Activated naive CD8-positive, alpha-beta T cell treated with anti-CD3 and anti-CD28 coated beads for 36 hours (primary cell): ENCODE results near the gene IGFL3. TPM values are rescaled to one million over a fixed set of nuclear protein-coding genes. Genes with fewer than 3 reads are reported as not detected.

Experiments
- DNase-seq: peaks from one replicate; pipeline ENCODE4 v3.0.0; 2021
- H3K27ac Mint-ChIP-seq: one replicate; pipeline ENCODE4 v1.8.0; 2022; ENCODE audit warnings: mild to moderate bottlenecking, moderate library complexity, mixed read lengths
- H3K27me3 Mint-ChIP-seq: one replicate; pipeline ENCODE4 v1.8.0; 2022; ENCODE audit warnings: mild to moderate bottlenecking, mixed read lengths
- H3K36me3 Mint-ChIP-seq: one replicate; pipeline ENCODE4 v1.8.0; 2021; ENCODE audit warnings: mild to moderate bottlenecking, mixed read lengths
- H3K4me1 Mint-ChIP-seq: one replicate; pipeline ENCODE4 v1.8.0; 2021; ENCODE audit warnings: mixed read lengths
- H3K4me3 Mint-ChIP-seq: one replicate; pipeline ENCODE4 v1.8.0; 2022; ENCODE audit warnings: mild to moderate bottlenecking, moderate library complexity, mixed read lengths
- H3K9me3 Mint-ChIP-seq: one replicate; pipeline ENCODE4 v1.8.0; 2022; ENCODE audit warnings: mixed read lengths
- total RNA-seq, 2 experiments: library from RNA; stranded (reverse); gene quantifications; one replicate each; pipeline ENCODE4 v1.2.3, GENCODE V29; 2021

Gene IGFL3
- total RNA-seq, 2 experiments from 2014 or later = not detected

DNA sequence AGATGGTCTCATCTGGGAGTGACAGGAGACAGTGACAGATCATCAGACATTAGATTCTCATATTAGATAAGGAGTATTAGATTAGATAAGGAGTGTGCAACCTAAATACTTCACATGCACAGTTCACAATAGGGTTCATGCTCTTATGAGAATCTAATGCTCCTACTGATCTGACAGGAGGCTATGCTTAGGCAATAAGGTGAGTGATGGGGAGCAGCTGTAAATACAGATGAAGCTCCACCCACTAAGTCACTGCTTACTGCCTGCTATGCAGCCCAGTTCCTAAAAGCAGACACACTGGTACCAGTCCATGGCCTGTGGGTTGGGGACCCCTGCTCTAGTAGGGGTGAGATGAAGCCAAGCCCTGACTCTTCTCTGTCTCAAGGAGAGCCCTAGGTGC, 10.0 kb upstream of the IGFL3 start:
- Mint-ChIP-seq H3K4me3 (no peak overlapping the region), H3K36me3 (no peaks in the 10 kb centered on the region), H3K27me3 (peaks cover 72% of the 10 kb centered on the region), H3K4me1 (no peaks in the 10 kb centered on the region), H3K9me3 (no peaks in the 10 kb centered on the region), H3K27ac (no peak overlapping the region)
- DNase-seq = no peak

DNA sequence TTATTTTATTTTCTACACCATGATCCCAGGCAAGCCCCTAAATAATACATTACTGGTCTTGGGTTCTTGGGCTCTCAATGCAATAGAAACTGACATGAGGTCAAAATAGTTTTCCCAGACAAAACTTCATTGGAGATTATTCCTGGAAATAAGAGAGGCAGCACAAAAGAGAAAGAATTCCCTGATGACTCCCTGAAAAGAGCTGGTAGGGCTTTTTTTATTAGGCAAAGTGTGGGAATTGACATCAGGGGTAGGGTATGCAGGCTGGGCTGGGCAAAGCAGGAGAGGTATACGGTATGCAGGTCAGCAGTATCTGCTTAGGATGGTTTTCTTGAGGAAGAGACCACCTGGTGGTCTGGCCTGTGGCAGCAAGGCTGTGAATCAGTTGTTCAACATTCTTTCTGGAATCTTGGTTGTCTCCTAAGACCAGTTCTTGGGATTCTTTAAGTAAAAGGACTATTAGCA, 9.3 kb upstream of the IGFL3 start:
- no peak overlapping the region for H3K27ac Mint-ChIP-seq
- no peaks in the 10 kb centered on the region for H3K9me3 Mint-ChIP-seq
- H3K4me1 Mint-ChIP-seq = no peaks in the 10 kb centered on the region
- peaks cover 74% of the 10 kb centered on the region for H3K27me3 Mint-ChIP-seq
- no peaks in the 10 kb centered on the region for H3K36me3 Mint-ChIP-seq
- no peak for DNase-seq
- no peak overlapping the region for H3K4me3 Mint-ChIP-seq

DNA sequence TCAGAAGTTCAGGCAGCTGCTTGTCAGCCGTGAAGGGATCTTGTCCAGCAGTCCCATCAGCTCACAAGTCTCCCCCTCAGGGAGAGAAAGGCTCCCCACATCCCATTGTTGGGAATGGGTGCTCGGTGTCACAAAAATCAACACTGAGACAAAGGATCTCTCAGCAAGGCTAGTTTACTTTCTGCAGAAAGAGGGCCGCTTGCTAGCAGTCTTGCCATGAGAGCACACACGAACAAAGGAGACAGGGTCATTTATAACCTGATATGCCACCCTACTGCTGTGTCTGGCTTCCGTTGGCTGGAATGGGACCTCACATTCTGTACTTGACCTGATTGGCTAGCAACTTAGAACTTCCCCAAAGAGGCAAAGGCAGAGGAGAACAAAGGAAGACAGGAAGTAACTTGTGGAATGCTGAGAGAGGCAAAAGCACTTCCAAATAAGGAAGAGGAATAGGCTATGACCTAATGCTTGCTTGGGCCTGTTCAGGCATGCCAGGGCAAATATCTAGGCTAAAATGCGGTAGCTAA, 8.7 kb upstream of the IGFL3 start:
- Mint-ChIP-seq H3K36me3 (no peaks in the 10 kb centered on the region), H3K27ac (no peak overlapping the region), H3K4me3 (no peak overlapping the region), H3K9me3 (no peaks in the 10 kb centered on the region), H3K27me3 (peaks cover 76% of the 10 kb centered on the region), H3K4me1 (no peaks in the 10 kb centered on the region)
- DNase-seq = no peak

DNA sequence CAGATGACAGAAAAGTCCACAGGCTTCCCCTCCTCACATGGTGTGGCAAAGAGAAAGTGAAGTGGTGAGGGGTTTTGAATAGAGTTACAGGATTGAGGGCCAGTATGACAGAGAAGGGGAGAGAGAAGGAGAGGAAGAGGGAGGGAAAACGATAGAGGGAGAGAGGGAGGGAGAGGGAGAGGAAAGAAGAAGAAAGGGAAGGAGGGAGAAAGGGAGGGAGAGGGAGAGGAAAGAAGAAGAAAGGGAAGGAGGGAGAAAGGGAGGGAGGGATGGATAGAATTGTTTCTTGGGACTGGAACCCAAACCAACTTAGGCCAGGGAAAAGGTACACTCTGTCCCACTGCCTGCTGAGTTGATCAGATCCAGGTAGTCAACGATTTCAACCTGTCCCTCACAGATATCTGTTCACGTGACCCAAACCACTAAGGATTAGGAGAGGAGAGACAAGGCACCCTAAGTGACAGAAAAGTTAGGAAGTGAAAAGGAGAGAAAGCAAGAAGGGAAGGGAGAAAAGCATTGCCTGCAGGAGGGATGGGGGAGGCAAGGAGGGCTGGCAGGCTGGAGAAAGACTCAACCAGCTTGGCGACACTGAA, 8.1 kb upstream of the IGFL3 start:
- Mint-ChIP-seq H3K27me3 (peaks cover 76% of the 10 kb centered on the region), H3K27ac (no peak overlapping the region), H3K4me1 (no peaks in the 10 kb centered on the region), H3K4me3 (no peak overlapping the region), H3K36me3 (no peaks in the 10 kb centered on the region), H3K9me3 (no peaks in the 10 kb centered on the region)
- DNase-seq = no peak

DNA sequence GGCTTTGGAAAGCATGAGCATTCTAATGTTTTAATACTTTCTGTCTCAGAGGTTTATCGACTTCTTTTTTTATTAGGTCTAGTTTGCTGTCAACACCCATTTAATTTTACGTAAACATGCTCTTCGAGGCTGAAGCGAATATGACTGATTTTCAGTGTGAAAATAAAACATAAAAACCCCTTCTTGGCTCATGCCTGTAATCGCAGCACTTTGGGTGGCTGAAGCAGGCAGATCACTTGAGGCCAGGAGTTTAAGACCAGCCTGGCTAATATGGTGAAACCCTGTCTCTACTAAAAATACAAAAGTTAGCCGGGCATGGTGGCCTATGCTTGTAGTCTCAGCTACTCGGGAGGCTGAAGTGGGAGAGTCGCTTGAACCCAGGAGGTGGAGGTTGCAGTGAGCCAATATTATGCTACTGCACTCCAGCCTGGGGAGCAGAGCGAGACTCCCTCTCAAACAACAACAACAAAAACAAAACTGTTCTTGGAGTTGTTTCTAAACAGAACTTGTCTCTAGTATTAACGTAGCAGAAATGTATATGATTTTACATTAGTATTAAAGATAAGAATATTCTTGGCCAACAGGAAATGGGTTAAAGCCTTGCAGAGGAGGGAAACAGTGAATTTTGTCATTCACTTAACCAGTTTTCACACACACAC, 7.1 kb upstream of the IGFL3 start:
- no peaks in the 10 kb centered on the region for H3K9me3 Mint-ChIP-seq
- H3K27me3 Mint-ChIP-seq = peaks cover 76% of the 10 kb centered on the region

DNA sequence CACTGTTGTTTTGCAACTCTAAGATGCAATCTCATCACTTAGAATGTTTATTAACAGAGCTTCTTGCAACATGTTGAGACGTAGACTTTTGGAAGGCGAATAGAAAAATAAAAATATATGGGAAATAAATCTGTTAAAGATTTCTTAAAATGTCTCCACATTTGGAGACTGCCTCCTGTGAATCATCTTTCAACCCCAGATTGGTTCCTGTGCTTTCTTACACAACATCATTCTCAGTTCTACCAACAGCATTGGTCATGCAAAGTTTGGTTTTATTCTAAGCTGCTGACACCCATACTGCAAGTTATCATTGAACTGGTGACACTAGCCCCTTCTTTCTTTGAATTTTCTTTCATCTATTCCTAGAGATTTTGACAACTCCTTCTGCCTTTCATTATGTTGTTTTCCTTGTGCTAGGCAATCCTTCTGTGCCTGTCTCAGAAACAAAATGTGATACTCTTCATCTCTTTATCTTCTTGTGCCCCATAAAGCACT, 1.6 kb upstream of the IGFL3 start:
- no peaks in the 10 kb centered on the region for H3K36me3 Mint-ChIP-seq
- no peak overlapping the region for H3K4me3 Mint-ChIP-seq
- H3K9me3 Mint-ChIP-seq = no peaks in the 10 kb centered on the region
- no peaks in the 10 kb centered on the region for H3K4me1 Mint-ChIP-seq
- H3K27ac Mint-ChIP-seq = no peak overlapping the region
- peaks cover 73% of the 10 kb centered on the region for H3K27me3 Mint-ChIP-seq
- no peak for DNase-seq

More for the DNA sequence above, 7.1 kb upstream of the IGFL3 start:
- no peaks in the 10 kb centered on the region for H3K36me3 Mint-ChIP-seq
- no peaks in the 10 kb centered on the region for H3K4me1 Mint-ChIP-seq
- no peak overlapping the region for H3K4me3 Mint-ChIP-seq
- DNase-seq = no peak
- H3K27ac Mint-ChIP-seq = no peak overlapping the region

DNA sequence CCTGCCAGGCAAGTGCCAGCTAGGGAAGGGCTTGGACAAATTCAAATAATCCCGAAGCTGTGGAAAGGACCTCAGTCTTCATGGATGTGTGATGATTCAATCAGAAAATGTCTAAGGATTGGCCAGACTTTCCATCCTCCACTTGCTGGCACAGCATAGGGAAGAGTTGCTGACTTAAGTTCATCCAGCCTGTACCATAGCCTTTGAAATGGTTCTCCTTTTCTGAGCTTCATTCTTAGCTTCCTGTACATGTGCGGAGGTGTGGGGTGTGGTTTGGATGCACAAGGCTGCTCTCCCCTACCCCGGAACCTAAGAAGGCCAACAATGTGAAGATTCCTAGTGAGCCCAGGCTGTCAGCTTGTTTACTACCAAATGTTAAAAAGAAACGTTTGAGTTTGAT, 959 bp upstream of the IGFL3 start:
- no peak for DNase-seq
- Mint-ChIP-seq H3K27me3 (peaks cover 70% of the 10 kb centered on the region), H3K36me3 (no peaks in the 10 kb centered on the region), H3K4me3 (no peak overlapping the region), H3K27ac (no peak overlapping the region), H3K4me1 (no peaks in the 10 kb centered on the region), H3K9me3 (no peaks in the 10 kb centered on the region)

DNA sequence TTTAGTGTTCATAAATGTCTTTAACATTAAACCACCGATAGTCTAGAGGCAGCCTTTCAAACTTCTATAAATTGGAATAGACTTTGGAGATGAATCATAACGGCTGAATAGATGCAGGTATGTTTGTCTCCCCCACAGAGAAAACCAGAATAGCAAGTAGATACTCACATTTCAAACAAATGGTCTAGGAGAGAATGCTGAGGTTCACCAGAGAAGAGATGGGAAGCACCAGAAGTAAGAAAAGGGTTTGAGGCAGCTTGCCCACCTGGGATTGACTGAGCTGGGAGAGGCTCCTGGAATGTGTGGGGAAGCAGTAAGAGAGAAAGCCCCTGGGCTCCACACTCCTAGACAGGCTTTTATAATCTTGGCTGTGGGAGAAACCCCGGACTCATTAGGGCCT, 6.4 kb downstream of the IGFL3 start:
- Mint-ChIP-seq H3K27me3 (peaks cover 69% of the 10 kb centered on the region), H3K9me3 (no peaks in the 10 kb centered on the region), H3K36me3 (no peaks in the 10 kb centered on the region), H3K27ac (no peak overlapping the region), H3K4me1 (peaks cover 15% of the 10 kb centered on the region), H3K4me3 (no peak overlapping the region)
- no peak for DNase-seq

DNA sequence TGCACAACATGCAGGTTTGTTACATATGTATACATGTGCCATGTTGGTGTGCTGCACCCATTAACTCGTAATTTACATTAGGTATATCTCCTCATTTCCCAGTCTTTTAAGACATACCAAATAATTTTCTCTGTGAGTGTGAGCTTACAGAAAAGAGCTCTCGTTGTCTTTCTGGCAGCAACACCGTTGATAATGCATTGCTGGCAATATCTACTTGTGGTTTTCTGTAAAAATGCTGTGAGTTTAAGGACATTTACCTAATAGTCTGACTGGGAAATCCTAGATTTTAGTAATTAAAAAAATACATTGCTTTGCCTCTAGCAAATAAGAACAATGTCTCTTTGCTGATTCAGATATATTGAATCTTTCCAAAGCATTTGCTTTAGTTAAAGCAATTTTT, 8.4 kb downstream of the IGFL3 start:
- Mint-ChIP-seq H3K4me1 (peaks cover 15% of the 10 kb centered on the region), H3K27me3 (peaks cover 72% of the 10 kb centered on the region), H3K36me3 (no peaks in the 10 kb centered on the region), H3K4me3 (no peak overlapping the region), H3K9me3 (no peaks in the 10 kb centered on the region), H3K27ac (no peak overlapping the region)
- DNase-seq = no peak

DNA sequence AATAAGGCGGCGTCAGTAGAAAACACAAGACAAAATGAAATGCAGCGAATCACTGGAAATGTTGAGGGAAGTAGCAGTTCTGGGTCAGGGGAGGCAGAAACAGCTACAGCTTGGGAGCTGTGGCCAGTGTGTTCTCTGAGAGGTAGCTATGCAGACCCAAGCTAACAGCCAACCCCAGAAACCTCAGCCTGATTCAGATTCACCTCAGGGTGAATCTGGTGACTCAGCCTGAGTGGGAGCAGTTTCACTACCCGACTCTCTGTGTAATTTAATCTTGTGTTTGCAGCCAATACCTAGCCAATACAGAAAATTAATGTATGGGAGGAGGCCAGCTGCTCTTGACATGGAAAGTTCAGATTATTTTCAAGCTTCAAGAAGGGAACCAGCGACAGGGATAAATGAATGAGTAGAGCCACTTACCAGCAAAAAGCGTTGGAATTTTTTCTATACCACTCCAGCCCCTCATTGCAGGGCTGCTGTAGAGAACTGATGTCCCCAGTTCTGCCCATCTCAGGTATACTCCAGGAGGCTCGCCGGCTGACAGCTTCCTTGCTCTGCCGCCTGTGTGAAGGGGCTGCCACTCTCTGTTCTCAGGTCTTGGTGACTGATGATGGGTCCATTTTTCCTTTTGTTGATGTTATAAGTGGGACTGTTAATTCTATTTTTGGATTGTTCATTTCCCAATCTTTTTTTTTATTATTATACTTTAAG, 8.9 kb downstream of the IGFL3 start:
- no peak overlapping the region for H3K27ac Mint-ChIP-seq
- no peak overlapping the region for H3K4me3 Mint-ChIP-seq
- H3K4me1 Mint-ChIP-seq = peaks cover 15% of the 10 kb centered on the region
- peaks cover 73% of the 10 kb centered on the region for H3K27me3 Mint-ChIP-seq
- peak; percentile 76 for DNase-seq
- H3K9me3 Mint-ChIP-seq = no peaks in the 10 kb centered on the region
- H3K36me3 Mint-ChIP-seq = no peaks in the 10 kb centered on the region

DNA sequence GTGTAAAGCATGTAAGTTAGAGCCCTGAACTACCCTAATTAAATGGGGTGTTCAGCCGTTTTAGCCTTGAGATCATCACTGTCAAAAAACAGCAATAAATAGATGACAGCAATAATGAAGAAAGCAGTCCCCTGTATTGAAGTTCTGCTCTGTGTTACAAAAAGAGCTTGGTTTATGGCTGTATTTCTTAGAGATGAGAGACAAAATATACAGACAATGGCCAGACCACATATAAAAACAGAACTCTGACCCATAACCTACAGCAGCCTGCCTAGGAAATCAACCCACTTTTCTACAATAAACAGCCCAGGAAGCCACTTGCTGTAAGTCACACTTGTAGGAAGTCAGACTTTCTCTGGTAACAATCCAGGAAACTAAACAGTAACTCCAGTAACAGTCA, 10.8 kb downstream of the IGFL3 start:
- Mint-ChIP-seq H3K4me1 (peaks cover 15% of the 10 kb centered on the region), H3K36me3 (no peaks in the 10 kb centered on the region), H3K4me3 (no peak overlapping the region), H3K27ac (no peak overlapping the region), H3K9me3 (peaks cover under 1% of the 10 kb centered on the region), H3K27me3 (peaks cover 58% of the 10 kb centered on the region)
- no peak for DNase-seq

DNA sequence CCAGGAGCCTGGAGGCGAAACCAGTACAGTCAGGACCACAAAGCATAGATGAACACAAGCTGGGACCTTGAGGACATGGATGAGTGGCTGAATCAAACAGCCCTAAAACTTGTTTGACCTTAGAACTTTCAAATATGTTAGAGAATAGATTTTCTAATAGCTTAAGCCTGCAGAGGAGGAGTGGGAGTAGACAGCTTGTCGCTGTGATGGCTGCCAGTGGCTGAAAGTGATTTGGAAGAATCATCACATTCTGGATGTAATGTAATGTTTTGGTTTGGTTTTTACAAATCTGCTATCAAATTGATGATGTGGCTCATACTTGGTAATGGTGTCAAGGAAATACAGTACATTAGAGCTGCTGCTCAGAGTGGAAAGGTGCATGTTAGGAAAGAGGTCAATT, 12.0 kb downstream of the IGFL3 start:
- peaks cover 15% of the 10 kb centered on the region for H3K4me1 Mint-ChIP-seq
- no peak overlapping the region for H3K4me3 Mint-ChIP-seq
- H3K36me3 Mint-ChIP-seq = no peaks in the 10 kb centered on the region
- peaks cover 3% of the 10 kb centered on the region for H3K9me3 Mint-ChIP-seq
- DNase-seq = no peak
- H3K27me3 Mint-ChIP-seq = peaks cover 46% of the 10 kb centered on the region
- no peak overlapping the region for H3K27ac Mint-ChIP-seq

DNA sequence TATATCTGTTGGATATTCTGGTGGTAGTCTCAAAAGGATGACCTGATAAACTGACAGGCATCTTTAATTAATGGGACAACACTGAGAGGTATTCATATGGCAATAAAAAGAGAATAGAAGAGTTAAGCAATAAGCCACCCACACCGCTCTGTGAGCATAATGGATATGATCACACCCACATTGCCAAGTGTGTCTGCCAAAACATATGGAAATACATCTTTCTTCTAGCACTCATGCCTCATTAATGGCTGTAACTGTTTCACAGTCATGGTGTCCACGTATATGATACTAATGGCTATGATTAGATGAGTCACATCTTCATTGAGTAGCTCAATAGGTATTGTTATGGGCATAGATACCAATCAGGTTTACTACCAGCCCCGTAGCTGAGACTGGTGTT, 13.1 kb downstream of the IGFL3 start:
- H3K27me3 Mint-ChIP-seq = peaks cover 44% of the 10 kb centered on the region
- DNase-seq = no peak
- no peak overlapping the region for H3K27ac Mint-ChIP-seq
- H3K9me3 Mint-ChIP-seq = peaks cover 3% of the 10 kb centered on the region
- peaks cover 15% of the 10 kb centered on the region for H3K4me1 Mint-ChIP-seq
- H3K4me3 Mint-ChIP-seq = no peak overlapping the region
- no peaks in the 10 kb centered on the region for H3K36me3 Mint-ChIP-seq

DNA sequence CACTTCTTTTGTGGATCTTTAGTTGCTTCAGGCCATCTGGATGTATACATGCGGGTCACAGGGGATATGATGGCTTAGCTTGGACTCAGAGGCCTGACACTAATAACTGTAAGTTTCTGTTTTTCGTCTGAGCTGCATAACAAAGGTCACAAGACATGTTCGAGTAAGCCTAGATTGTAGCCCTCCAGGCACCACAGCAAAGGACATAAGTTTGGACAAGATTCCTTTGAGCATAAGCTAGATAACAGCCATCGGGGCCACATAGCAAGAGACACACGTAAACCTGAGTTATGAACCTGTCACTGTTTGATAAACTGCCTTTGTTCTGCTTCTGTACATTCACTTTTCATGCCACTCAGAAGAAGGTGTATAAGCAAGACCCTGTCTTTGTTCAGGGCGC, 14.6 kb downstream of the IGFL3 start:
- H3K27me3 Mint-ChIP-seq = peaks cover 36% of the 10 kb centered on the region
- DNase-seq = no peak
- no peak overlapping the region for H3K27ac Mint-ChIP-seq
- no peak overlapping the region for H3K4me3 Mint-ChIP-seq
- peaks cover 3% of the 10 kb centered on the region for H3K9me3 Mint-ChIP-seq
- peaks cover 4% of the 10 kb centered on the region for H3K4me1 Mint-ChIP-seq
- no peaks in the 10 kb centered on the region for H3K36me3 Mint-ChIP-seq

DNA sequence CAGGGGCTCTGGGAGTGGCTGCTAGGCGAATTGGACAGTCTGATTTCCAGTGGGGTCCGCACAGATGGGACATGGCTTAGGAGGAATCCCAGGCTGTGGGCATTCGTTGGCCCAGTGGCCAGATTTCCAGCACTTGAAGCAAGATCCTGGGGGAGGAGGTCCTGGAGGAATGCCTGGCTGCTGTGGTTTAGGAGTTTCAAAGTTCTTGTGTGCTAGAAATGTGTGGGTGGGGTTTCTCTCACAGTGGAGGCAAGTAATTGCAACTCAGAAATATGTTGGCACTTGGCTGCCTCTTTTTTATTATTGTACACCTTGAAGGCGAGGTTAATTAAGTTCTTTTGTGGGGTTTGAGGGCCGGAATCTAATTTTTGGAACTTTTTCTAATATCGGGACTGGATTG, 17.1 kb downstream of the IGFL3 start:
- no peaks in the 10 kb centered on the region for H3K36me3 Mint-ChIP-seq
- peaks cover 11% of the 10 kb centered on the region for H3K27me3 Mint-ChIP-seq
- H3K4me3 Mint-ChIP-seq = no peak overlapping the region
- no peaks in the 10 kb centered on the region for H3K4me1 Mint-ChIP-seq
- H3K27ac Mint-ChIP-seq = no peak overlapping the region
- DNase-seq = no peak
- peaks cover 3% of the 10 kb centered on the region for H3K9me3 Mint-ChIP-seq
